ENCODE data around the gene SIRT2.
"Not testable (repeated sequence)": the region's sequence is repeated elsewhere in the genome, so short reads cannot be mapped to it uniquely, and the experiment has no call there.

Gene SIRT2

DNA sequence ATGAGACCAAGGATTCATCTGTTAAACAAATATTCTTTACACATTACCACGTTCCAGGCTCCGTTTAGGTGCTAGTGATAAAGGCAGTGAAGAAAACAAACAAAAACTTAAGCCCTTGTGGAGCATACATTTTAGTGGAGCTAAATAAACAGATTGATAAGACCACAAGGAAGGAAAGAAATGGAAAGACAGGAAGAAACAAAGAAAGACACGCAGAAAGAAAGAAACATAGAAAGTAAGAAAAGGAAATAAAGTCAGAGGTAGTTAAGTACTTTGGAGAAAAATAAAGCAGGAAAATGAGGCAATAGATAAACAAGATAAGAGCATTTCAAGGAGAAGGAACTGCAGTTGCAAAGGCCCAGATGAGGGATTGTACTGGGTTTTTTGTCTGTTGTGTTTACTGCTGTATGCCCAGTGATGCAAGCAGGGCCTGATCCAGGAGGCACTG lies 1.3 kb upstream of the SIRT2 start:
- intact Hi-C loops (cut with DNase I): no loop called here
- no peak for DNase-seq

DNA sequence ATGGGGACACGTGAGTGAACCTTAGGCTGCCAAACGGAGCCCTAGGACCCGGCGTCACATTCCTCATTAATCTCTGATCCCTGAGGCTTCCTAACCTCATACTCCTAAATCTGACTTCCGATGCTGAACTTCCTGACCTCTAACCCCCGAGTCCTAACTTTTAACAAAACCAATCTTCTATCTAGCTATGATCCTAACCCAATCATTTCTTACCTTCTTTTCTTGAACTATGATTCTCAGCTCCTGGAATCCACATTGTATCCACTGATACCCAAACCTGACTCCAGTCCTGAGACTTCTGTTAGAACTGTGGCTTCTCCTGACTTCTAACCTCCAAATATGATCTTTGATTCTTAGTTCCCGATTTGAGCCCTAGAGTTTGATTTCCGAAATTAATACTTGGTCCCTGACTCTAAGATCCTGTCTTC lies 798 bp upstream of the SIRT2 start:
- intact Hi-C loops (cut with DNase I): no loop called here
- no peak for DNase-seq

DNA sequence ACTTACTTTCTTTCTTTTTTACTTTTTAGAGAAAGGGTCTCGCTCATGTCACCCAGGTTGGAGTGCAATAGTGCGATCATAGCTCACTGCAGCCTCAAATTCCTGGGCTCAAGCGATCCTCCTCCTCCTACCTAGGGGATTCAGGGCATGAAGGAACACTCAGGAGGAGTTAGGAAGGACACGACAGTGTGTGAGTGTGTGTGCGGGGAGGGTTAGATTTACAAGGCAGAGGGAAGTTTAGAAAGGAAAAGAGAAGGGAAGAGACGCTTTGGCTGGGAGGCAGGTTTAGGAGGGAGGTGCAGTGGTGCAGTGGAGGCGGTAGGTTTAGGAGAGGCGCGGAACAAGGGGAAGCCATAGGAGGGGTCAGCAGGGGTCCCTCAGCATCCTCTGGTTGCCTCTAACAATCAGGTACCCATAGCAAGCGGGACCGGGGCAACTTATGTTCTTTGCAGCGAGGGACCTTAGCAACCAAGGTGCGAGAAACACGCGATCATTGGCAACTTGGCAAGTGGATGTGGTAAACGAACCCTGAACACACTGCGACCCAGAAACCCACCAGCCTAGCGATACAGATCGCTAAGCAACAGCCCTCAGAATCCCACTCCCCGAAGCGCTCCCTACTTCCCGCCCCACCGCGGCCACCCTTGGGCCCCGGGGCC lies 501 bp downstream of the SIRT2 start:
- no peak for DNase-seq
- intact Hi-C loops (cut with DNase I): loop anchor here (1.0 to 2.0 kb wide), 2 partner anchors 32 to 47 kb away; partner anchors contain the start of genes MRPS12 and SARS2

DNA sequence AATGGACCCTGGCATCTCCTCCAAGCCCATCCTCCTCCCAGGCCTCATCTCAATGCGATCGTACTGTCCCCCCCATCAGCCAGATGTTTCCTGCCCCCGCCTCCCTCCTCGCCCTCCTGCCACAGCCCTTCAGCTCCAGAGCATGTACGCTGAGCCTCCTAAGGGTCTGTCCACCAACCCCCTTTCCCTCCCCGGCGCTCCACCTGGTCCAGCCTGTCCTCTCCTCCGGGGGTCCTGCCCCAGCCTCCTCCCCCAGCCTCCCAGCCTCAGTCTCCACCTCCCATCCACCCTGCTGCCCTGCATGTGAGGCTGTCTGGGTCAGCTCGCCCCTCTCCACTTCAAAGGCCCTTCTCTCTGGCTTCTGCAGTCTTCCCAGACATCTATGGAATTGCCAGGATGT lies 4.5 kb downstream of the SIRT2 start:
- intact Hi-C loops (cut with DNase I): no loop called here
- DNase-seq: no peak

DNA sequence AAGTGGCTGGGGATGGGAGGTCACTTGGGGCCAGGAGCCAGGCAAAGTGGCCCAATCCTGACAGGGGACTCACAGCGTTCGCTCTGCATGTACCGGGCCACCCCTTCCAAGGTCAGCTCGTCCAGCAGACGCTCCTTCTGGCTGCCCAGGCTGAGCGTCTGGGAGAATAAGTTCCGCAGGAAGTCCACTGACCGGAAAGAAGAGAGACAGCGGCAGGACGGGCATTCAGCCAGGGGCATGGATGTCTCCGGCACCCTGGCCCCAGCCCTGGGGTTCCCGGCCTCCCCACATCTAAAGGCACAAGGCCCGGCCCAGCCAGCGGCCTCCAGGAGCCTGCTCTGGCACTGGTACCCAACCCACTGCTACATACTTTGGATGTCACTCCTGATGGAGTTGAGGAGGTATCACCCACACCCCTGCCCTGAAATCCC lies 6.1 kb downstream of the SIRT2 start:
- DNase-seq: peak in 1 of 10 donors; percentile 58
- intact Hi-C loops (cut with DNase I): no loop called here

DNA sequence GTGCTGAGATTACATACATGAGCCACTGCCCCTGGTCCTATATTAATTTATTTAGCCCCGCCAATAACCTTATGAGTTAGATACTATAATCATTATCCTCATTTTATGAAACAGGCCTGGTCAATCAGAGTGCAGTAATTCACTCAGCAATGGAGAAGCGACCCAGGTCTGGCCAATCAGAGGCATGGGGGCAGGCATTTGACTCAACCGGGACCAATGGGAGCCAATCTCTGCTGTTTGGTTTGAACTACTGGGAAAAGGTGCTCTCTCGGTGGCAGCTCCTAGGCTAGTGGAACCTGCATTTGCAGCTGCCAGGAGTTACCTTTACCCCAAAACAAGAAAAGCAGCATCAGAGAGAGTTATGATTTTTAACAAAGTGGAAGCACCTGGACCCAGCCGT lies 6.6 kb downstream of the SIRT2 start:
- intact Hi-C loops (cut with DNase I): no loop called here

DNA sequence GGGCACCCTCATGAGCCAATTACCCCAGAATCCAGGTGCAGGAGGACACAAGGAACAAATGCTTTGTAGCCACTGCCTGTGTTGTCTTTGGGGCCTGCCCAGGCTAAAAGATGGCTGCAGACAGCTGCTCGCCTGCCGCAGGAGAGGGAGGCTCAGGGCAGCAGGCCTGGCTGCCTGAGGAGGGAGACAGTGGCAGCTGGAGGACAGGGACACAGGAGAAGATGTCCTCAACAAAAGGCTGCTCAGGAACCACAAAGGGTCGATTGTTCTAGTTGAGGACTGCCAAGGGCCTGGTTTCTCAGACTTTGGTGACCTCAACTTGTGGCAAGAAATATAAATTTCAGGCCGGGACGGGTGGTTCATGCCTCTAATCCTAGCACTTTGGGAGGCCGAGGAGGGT lies 7.6 kb downstream of the SIRT2 start:
- DNase-seq: peak in 8 of 10 donors; percentile 22 to 92 (median 50)
- intact Hi-C loops (cut with DNase I): no loop called here

More for the DNA sequence above, 6.6 kb downstream of the SIRT2 start:
- DNase-seq: peak in 1 of 10 donors; percentile 8

DNA sequence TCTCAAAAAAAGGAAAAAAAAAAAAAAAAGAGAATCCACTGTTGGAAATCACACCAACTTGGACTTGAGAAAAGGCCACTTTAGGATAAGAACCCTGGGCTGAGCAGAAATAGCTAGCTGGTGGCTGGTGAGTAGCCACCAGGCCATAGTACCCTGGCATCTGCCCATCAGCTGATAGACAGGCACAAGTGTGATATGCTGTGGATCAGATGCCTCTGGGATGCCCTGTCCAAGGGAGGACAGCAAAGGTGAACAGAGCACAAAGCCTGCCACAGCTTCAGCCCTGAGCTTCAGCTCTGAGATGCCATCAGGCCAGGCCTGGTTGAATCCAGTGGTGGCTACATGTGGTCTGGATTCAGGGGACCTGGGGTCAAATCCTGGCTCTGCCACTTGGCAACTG lies 8.7 kb downstream of the SIRT2 start:
- peak in 1 of 10 donors; percentile 35 for DNase-seq
- intact Hi-C loops (cut with DNase I): no loop called here

DNA sequence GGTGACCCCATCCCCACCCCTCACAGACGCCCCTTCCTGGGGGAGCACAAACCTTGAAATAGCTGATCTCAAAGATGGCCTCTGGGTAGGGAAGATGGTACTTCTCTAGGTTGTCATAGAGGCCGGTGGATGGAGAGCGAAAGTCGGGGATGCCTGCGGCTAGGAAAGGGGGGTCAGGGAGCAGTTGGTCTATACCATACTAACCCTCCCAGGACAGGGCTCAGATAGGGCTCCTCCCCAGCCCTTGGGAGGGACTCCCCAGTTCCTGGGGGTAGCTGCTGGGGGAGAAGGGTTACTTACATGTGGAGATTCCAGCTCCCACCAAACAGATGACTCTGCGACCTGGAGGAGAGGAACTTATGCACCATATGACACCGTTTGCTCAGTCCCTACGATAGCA lies 9.6 kb downstream of the SIRT2 start:
- intact Hi-C loops (cut with DNase I): no loop called here
- DNase-seq: peak in 1 of 10 donors; percentile 20

DNA sequence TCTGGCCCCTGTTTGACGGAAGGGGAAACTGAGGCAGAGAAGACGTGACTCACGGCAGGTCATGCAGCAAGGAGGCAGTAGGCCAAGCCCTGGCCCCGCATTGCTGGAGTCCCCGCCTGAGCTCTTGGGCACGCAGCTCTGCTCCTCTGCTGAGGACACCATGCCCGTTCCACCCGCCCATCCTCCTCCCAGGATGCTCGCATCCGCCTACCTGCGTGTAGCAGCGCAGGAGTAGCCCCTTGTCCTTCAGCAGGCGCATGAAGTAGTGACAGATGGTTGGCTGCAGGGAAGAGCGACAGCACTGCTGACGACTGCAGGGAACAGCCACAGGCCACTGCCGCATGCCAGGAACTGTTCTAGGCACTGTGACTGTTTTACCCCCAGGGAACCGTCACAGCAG lies 10.5 kb downstream of the SIRT2 start:
- DNase-seq: peak in 8 of 10 donors; percentile 20 to 94 (median 54)

DNA sequence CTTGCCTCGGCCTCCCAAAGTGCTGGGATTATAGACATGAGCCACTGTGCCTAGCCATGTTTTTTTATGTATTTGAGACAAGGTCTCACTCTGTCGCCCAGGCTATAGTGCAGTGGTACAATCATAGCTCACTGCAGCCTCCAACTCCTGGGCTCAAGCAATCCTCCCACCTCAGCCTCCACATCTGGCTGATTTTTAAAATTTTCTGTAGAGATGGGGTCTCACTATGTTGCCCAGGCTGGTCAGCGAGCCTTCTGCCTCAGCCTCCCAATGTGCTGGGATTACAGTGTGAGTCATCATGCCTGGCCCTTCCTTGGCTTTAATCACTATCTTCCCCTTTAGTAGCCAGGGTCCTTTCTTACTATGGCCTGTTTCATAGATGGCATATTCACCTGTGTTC lies 14.7 kb downstream of the SIRT2 start:
- intact Hi-C loops (cut with DNase I); DNase-seq: not testable (repeated sequence)

More for the DNA sequence above, 10.5 kb downstream of the SIRT2 start:
- intact Hi-C loops (cut with DNase I): no loop called here

DNA sequence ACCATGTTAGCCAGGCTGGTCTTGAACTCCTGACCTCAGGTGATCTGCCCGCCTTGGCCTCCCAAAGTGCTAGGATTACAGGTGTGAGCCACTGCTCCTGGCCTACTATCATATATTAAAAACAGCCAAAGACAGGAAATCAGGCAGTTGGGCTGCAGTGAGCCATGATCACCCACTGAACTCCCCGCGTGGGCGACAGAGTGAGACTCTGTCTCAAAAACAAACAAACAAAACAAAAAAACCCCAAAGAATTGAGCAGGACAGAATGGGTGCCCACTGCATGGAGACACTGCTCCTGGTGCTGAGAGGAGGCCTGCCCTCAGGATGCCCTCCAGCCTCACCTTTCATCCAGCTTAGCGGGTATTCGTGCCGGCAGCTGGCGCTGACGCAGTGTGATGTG lies 16.1 kb downstream of the SIRT2 start:
- no peak for DNase-seq
- intact Hi-C loops (cut with DNase I): no loop called here

DNA sequence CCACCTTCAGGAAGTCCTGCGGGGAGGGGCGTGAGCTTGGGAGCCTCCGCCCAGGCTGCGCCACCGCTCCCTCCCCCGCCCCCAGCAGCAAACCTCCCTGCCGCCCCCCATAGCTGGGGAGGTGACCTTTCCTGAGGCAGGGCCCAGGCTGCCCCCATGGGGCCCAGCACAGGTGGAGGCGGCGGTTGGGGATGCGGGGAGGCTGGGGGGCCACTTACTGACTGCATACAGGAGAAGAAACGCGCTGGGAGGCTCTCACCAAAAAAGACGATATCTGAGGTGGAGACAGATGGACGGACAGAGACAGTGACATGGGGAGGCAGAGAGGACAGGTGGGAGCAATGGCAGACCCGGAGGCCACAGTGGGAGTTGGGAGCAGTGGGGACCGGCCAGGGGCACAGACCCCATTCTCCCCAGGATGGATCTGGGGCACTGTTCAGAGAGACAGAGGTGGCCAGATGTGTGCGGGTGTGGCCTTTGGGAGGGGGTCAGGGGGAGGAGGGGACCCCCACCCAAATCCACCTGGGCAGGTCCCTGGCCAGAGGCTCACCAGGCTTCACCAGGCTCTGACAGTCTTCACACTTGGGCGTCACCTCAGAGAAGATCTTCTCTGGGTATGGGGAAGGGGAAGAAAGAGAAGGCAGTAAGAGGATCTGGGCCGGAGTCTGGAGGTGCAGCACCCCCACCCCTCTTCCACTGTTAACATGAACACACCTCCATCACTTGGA lies 18.4 kb downstream of the SIRT2 start:
- intact Hi-C loops (cut with DNase I): no loop called here

DNA sequence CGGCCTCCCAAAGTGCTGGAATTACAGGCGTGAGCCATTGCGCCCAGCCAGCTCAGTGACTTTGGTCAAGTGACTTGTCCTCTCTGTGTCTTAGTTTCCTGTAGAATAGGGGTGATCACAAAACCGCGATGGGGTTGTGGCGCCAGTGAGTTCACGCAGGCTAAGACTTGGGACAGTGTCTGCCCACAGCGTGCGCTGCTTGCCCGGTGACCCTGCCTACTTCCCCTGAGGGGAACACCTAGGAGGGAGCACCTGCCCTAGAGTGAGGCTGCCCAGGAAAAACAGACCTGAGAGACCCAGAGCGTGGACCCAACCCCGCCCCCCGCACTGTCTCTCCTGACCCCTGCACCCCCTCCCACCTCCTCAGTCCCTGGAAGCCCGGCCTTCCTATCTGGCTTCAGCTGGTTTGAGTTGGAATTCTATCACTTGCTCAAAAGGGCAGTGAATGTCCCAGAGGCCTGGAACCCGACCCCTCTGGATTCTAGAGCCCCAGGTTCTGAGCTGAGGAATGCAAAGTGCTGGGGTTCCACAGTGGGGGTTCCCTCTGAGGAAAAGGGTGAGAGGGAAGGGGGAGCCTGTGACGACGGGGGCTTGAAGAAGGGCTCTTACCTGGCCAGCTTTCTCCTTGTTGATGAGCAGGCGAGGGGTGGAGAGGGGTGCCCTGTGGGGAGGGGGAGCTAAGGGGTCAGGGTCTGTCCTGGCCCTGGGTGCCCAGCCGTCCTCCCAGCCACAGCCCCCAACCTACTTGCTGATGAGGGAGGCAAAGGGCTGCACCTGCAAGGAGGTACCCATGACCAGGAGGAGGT lies 19.1 kb downstream of the SIRT2 start:
- intact Hi-C loops (cut with DNase I): no loop called here
- peak in 2 of 10 donors; percentile 61 to 70 for DNase-seq

More for the DNA sequence above, 18.4 kb downstream of the SIRT2 start:
- DNase-seq: peak in 2 of 10 donors; percentile 42 to 70

DNA sequence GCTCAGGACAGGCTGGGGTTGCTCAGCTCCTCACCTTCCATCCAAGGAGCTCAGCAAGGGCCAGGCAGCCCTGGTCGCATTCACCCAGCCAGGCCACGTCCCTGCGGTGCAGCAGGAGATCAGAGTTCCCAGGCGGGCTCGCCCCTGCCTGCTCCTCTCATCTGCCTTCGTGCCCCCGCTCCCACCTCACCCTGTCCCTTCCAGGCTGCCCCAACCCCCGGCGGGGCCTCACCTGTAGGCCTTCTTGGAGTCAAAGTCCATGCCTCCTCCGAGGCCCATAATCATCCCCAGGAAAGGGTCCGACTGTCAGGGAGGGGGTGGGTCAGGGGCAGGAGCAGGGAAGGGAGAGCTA lies 20.0 kb downstream of the SIRT2 start:
- DNase-seq: peak in 1 of 10 donors; percentile 76
- intact Hi-C loops (cut with DNase I): no loop called here

DNA sequence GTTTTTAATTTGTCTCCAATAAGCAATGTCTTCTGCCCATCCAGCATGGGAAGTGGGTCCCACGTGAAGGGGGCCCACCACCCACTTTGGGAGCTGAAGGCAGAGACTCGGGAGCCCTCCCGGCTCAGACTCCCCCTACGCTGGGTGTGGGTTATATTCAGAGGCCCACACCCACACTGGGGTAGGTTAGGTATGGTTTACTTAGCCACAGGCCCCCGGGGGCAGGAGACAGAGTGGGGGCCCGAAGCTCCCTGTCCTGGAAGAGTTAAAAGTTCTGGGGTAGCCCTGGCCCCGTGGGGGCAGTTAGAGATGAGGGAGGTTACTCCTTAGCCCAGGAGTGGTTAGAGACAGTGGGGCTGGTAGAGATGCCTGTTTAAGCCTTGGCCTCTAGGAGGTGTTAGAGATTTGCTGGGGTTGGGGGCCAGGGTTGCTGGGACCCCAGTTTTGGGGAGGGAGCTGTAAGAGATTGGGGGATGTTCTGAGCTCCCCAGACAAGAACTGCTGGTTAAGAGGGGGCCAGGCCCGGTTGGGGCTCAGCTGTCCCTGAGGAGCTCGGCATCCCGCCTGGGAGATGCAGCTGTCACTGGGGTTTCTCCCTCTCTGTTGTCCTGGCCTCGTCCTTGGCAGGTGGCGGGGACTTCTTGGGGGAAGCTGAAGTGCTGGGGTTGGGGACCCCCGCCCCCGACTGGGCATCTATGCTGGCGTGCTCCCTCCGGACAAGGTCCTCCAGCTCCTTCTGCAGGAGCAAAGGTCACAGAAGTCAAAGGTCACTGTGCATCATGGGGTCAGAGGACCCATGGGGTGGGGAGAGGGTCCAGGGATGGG lies 20.6 kb downstream of the SIRT2 start:
- DNase-seq: peak in 2 of 10 donors; percentile 70 to 73
- intact Hi-C loops (cut with DNase I): no loop called here

DNA sequence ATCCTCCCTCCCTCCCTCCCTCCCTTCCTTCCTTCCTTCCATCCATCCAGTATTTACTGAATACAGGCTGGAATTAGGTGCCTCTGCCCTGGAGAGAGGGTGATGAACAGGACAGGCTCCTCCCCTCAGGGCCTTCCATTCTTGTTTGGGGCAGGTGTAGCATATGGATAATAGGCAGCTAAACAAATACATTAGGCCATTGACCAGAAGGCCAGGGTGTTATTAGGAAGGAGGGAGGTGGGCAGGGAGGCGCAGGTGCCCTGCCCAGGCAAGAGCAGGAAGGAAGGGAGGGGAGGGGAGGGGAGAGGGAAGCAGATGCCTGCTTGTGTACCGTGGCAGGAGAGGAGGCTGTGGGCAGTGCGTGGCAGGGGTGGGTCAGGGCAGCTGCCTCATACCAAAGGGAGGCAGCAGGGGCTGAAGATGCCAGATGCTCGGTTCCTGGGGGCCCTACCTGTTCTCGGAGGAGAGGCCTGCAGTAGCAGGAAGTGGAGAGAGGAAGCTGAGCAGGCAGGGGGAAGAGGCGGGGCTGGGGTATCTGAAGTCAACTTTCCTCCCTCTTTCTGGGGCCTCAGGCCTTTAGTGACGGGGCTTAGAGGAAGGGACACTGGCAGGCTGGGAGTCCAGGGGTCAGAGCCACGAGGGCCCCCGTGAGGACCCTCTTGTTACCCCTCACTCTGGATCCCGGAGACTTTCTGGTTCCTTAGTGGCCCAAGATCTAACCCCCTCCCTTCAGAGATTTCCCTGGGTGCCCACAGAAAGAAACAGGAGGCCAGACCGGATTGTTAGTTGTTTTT lies 21.4 kb downstream of the SIRT2 start, which contains the start of gene RINL:
Gene RINL (minus strand): TSS at position 495 of the 794 bp plus-strand sequence. CDS start 1,533 bp downstream, outside the sequence.
- peak in 3 of 10 donors; percentile 55 to 76 (median 65) for DNase-seq
- intact Hi-C loops (cut with DNase I): no loop called here

DNA sequence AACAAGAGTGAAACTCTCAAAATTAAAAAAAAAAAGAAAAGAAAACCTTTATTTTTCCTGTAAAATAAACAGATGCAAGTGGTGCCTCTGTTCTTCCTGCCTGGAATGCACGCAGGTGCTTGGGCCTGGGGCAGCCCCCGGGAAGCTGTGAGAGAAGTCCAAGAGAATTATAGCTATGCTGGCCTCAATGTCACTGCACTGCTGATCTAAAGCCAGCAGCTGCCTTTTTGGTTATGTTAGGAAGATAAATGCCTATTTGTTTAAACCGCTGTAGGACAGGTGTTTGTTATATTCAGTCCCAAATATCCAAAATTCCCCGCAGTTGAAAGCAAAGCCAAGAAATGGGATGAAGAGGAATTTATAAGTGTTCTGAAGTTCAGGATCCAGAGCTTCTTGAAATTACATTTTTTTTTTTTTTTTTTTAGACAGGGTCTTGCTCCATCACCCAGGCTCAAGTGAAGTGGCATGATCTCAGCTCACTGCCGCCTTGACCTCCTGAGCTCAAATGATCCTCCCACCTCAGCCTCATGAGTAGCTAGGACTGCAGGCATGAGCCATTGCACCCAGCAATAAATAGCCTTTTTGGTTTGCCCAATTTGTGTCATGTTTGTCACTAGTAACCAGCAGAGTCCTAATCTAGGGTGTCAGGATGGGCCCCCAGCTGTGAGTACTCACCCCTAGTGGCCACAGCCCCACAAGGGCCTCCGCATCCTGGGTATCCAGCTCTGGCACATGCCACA lies 23.6 kb downstream of the SIRT2 start:
- peak in 2 of 10 donors; percentile 43 to 55 for DNase-seq
- intact Hi-C loops (cut with DNase I): no loop called here

All from posterior cingulate gyrus (tissue), 11 donors.